ENCODE measurements around the gene WNT6. TPM values are rescaled to one million over a fixed set of nuclear protein-coding genes. Genes with fewer than 3 reads are reported as not detected.

The WNT6 gene
- total and polyA plus RNA-seq, 12 donors, result 0.15 to 3.0 (median 0.75) TPM

DNA sequence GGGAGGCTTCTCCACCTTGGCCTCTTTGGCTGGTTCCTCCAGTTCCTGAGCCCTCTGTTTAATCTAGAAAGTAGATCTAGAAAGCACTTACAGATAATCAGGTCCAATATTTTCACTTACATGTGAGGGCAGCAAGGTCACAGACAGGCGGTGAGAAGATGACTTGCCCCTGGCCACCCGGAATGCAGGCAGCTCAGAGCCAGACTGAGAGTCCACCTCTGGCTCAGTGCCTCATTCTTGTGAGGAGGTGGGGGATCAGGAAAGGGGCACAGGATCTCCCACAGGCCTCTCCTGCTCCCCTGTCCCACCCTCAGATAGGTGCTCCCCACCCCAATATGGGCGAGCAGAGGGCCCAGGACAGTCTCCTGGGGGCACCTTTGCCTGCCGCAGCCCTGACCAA is 5.8 kb downstream of the WNT6 start:
- TF ChIP-seq, protein P1, sequence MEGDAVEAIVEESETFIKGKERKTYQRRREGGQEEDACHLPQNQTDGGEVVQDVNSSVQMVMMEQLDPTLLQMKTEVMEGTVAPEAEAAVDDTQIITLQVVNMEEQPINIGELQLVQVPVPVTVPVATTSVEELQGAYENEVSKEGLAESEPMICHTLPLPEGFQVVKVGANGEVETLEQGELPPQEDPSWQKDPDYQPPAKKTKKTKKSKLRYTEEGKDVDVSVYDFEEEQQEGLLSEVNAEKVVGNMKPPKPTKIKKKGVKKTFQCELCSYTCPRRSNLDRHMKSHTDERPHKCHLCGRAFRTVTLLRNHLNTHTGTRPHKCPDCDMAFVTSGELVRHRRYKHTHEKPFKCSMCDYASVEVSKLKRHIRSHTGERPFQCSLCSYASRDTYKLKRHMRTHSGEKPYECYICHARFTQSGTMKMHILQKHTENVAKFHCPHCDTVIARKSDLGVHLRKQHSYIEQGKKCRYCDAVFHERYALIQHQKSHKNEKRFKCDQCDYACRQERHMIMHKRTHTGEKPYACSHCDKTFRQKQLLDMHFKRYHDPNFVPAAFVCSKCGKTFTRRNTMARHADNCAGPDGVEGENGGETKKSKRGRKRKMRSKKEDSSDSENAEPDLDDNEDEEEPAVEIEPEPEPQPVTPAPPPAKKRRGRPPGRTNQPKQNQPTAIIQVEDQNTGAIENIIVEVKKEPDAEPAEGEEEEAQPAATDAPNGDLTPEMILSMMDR (IDR thresholded peaks at IDR 0.05), result no peak
- intact Hi-C loops (cut with DNase I), result no loop called here
- ATAC-seq (no peak), DNase-seq (no peak)
- no peak overlapping the region for H3K27ac ChIP-seq
- no peaks in the 10 kb centered on the region for H3K9me3 ChIP-seq
- 60 to 86% methylated on average over 4 of the region's 4 CpGs for WGBS, 2 donors
- peaks cover 7 to 99% (median 84%) of the 10 kb centered on the region in 7 donors for H3K27me3 ChIP-seq
- no peaks in the 10 kb centered on the region for H3K36me3 ChIP-seq
- no peak overlapping the region for H3K4me3 ChIP-seq
- peaks cover 1 to 11% (median 6%) of the 10 kb centered on the region in 9 donors for H3K4me1 ChIP-seq

GRCh38 chr2:218865999-218866398 is 6.4 kb downstream of the WNT6 start:
- ATAC-seq, result no peak
- no peak overlapping the region for H3K4me3 ChIP-seq
- DNase-seq, result no peak
- H3K36me3 ChIP-seq, result no peaks in the 10 kb centered on the region
- TF ChIP-seq, protein P1 (IDR thresholded peaks at IDR 0.05), result no peak
- H3K4me1 ChIP-seq, result peaks cover 0 to 7% (median 4%) of the 10 kb centered on the region in 9 donors
- no peak overlapping the region for H3K27ac ChIP-seq
- peaks cover 6 to 99% (median 84%) of the 10 kb centered on the region in 7 donors for H3K27me3 ChIP-seq
- 58 to 74% methylated on average over 6 of the region's 6 CpGs for WGBS, 2 donors
- H3K9me3 ChIP-seq, result no peaks in the 10 kb centered on the region
- intact Hi-C loops (cut with DNase I), result no loop called here

DNA sequence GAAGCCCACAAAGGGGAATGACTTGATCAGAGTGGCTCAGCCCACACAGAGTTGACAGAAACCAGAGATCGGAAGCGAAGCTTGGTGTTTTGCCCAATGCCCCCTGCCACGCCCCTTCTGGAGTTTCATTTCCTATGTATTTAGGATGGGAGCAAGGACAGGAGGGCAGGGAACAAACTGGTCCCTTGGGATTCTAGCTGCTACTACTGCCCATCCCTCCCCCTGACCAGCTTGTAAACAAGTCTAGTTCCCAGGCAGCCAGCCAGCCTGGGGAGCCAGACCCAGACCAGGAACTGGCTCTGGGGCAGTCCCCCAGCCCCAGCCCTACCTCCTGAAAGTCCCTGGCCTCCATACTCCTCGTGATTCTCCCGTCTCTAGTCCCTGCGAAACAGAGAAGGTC is 8.3 kb downstream of the WNT6 start:
- 33 to 38% methylated on average over 6 of the region's 6 CpGs for WGBS, 2 donors
- TF ChIP-seq, protein P1 (IDR thresholded peaks at IDR 0.05), result no peak
- peak overlapping the region in 3 of 10 donors; percentile 10 to 26 (median 23) for H3K27ac ChIP-seq
- peaks cover 0 to 12% (median 5%) of the 10 kb centered on the region in 9 donors for H3K4me1 ChIP-seq
- intact Hi-C loops (cut with DNase I), result no loop called here
- H3K4me3 ChIP-seq, result no peak overlapping the region
- ATAC-seq (peak in 4 of 8 donors; percentile 9 to 43 (median 38)), DNase-seq (peak in 1 of 2 donors; percentile 47)
- no peaks in the 10 kb centered on the region for H3K36me3 ChIP-seq
- H3K27me3 ChIP-seq, result peaks cover 18 to 99% (median 84%) of the 10 kb centered on the region in 7 donors
- H3K9me3 ChIP-seq, result no peaks in the 10 kb centered on the region

DNA sequence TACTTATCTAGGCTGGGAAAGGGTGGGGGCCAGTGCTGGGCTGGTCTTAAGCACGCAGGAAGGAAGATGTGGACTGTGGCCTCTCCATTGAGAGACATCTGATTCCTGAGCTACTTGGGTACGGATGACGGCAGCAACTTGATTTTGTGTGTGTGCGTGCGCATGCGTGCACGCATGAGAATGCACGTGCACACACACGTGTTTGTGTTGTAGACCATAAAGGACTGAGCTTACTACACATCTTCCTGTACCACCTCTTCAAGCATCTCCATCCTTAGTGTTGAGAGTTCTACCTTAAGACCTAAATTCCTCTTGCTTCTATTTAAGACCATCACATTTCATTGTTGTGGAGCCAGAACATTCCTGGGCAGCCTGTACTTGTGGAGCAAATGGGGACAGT is 9.5 kb downstream of the WNT6 start:
- no peaks in the 10 kb centered on the region for H3K9me3 ChIP-seq
- DNase-seq (no peak), ATAC-seq (no peak)
- H3K27me3 ChIP-seq, result peaks cover 25 to 99% (median 84%) of the 10 kb centered on the region in 7 donors
- H3K4me3 ChIP-seq, result no peak overlapping the region
- intact Hi-C loops (cut with DNase I), result no loop called here
- 76 to 80% methylated on average over 9 of the region's 9 CpGs for WGBS, 2 donors
- TF ChIP-seq, protein P1 (IDR thresholded peaks at IDR 0.05), result no peak
- H3K36me3 ChIP-seq, result no peaks in the 10 kb centered on the region
- H3K4me1 ChIP-seq, result peaks cover 0 to 20% (median 9%) of the 10 kb centered on the region in 9 donors
- no peak overlapping the region for H3K27ac ChIP-seq

All from heart right ventricle (tissue), 16 donors.